HG03521 (cell line): Measurements from ENCODE around the gene FOXJ1.

ENCODE experiments used
- ATAC-seq: cut with Tn5 transposase; IDR thresholded peaks from one replicate; pipeline ENCODE4 v1.9.1; 2021; ENCODE audit warnings: mild to moderate bottlenecking, moderate library complexity; ENCODE audit not compliant: unreplicated experiment

FOXJ1 gene

DNA sequence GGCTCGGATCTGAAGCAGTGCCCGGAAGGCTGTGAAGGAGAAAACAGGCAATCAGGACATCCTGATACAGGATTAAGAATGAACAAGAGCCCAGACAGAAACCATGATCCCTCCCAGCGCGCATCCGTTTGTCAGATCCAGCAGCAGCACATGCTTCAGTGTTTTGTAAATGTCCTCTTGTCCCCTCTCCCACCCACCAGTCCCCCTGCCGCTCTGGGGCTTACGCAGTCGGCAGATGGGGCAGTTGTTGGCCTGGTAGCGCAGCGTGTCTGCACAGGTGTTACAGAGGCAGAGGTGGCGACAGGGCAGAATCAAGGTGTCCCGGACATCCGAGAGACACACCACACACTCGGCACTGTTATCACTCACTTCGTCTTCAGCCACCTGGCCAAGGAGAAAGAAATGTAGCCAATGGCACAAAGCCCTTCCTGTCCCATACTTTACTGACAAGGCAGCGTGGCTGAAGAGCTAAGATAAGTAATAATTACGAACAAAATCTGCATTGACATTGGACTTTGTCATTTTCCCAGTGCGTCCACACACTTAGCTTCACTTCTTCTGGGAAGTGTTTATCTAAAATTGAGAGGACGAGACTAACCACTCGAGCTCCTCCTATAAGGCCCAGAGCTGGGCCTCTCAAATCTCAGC is 20.7 kb upstream of the FOXJ1 start:
- ATAC-seq, result no peak

DNA sequence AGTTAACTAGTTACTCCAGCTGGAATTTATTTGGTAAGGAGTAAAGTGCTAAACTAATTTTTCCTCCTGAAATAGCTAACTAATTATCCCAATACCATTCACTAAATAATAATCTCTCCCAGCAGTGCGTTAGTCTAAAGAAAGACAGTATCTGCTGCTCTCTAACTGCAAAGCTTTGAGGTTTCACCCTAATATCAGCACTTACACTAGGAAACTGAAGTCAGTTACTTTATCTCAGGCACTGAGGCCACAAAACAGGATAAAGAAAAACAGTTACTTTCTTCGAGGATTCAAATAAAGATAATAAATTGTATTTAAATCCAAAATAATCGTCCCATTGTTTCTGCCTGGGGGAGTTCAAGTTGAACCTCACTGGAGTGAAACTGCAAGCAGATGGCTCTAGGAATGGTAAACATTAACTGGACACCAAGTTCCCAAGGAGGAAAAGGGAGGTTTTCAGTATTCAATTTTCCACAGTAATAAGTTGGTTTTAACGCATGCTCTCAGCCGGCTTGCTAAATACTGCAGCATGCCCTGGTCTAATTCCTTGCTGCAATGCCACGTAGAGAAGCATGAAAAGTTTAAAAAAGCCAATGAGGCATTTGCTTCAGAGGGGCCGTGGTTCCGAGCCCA is 20.0 kb upstream of the FOXJ1 start:
- no peak for ATAC-seq

DNA sequence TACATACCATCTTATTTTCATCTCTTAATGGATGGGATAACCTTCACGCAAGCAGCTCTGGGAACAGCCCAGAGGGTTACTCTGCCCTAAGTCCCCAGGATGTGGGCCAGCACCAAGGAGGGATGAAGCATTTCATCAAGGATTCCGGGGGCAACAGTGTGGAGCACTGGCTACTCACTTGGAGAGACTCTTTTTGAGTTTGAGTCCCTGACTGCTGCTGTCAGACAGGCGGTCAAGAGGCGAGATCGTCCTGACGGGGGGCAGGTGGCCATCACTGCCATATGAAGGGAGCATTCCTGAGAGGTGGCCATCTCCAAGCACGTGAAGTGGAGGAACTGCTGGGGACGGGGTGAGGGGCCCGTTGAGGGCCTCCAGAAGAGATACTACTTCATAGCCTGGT is 18.1 kb upstream of the FOXJ1 start:
- no peak for ATAC-seq

DNA sequence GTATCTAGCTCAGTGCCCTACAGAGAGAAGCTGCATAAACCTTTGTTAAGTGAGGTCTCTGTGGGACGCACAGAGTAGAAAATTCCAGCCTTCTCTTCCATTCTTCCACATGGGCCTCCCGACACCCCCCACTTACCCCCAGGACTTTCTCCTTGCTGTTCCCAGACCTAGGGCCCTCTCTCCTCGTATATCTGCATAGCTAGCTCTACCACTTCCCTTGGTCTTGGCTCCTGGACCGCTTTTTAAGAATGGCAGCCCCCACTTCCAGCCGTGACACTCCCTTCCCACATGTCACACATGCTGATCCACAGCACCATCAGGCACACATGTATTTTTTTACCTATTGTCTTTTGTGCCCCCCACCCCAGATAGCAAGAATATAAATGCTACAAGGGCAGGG is 16.7 kb upstream of the FOXJ1 start:
- no peak for ATAC-seq

DNA sequence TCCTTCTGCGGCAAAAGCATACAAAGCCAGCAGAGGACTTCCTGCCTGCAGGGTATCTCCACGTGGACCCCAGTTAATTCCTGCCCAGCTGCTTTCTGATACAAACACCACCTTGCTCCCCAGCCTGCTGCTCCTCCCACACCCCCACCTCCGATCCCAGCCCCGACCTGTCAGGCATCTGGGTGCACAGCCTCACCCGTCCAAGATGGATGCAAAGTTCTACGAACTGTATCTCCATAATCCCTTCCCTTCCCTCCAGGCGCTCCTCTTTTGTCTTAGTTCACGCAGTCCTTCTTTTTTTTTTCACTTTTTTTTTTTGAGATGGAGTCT is 15.6 kb upstream of the FOXJ1 start:
- no peak for ATAC-seq

DNA sequence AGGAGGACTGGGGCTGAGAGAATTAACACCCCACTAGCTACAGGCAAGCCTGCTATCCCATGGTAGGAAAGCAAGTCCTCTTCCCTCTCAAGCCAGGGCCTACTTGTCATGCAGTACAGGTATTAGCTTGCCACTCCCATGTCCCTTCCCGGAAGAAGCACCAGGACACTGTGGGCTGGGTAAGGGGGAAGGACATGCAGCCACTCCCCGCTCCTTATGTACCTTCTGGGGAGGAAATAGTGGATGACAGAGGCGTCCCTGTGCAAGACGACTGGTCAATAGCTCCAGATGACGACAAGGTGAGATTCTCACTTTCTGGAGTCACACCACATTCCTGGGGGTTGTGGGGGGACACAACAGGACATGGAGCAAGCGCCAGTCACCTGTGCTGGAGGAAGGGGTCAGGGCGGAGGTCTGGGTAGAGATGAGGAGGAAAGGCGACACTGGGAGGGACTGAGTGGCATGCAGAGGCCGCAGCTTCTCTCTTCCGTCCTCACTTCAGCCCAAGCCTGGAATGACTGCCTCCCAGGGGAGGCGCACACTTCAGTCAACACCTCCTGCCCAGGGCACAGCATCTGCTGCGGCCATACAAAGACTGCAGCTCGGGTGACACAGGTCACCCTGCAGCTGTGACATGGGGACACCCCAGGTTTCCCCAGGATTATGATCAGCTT is 15.1 kb upstream of the FOXJ1 start:
- ATAC-seq, result no peak

DNA sequence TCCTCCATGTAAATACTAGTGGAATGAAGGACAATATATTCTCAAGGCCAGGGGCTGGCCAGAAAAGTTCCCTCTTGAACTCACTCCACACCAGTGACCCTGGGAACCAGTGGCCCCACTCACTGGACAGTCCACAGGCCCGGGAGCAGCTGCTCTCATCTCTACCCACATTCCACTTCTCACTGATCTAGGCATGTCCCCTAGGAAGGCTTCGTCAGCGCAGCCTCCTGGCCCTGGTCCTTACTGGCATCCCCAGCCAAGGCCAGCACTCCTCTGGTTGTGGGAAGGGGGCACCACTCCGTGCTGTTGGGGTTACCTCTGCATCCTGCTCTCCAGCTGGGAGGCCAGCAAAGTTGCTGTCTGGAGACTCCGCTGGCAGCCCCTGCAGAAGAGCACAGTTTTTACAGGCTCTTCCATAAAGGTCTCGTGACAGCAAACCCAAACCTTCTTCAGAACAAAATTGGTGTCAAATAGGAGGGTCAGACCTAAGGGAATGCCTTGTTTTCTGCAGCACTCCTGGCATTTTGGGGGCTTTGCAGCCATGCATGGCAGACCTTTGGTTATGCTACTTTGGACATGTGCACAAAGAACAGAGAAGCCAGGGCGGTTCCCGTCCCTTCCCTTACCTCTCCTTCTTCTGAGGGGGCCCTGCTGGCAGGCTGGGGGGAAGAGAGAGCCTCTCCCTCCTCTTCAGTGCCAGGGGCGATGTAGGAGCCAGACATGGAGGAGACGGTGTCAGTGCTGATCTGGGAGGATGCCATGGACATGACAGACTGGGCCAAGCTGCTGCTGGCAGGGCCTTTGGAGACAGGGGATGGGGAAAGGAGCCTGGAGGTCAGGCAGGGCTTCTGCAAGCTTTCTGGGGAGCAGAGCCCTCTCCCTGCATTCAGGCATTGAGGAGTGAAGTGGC is 14.1 kb upstream of the FOXJ1 start:
- no peak for ATAC-seq

DNA sequence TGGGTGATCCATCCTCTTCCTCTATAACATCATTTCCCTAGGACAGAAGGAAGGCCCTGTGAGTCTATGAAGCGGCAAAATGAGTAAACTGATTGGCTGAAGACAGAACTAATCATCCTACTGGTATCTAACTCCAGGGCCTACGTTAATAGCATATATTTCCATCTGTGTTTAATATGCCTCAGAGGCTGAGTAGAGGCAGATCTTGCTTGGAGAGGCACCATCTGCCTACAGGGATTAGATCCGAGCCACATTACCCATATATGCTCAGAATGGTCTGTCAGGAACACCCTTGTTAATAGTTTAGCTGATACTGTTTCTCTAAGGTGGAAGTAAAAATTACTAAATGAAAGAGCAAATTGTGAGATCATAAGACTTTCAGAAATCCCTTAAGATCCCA is 13.2 kb upstream of the FOXJ1 start:
- no peak for ATAC-seq

DNA sequence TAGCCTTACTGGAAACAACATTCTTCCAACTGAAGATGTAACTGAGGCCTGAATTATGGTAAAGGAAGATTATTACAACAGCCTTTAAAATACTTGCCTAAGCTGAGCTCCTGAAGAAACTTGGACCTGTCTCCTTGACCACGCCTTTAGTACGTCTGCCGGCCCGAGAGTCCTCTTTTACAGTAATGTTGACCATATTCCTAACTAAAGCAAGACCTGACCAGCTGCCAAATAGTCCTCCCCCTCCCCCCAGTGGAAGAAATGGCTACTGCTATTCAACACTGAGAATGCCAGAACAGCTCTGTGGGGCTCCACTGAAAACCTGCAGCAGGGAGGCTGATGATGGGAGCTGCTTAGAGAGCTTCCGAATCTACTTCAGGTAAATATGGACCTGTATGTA is 12.6 kb upstream of the FOXJ1 start:
- no peak for ATAC-seq

DNA sequence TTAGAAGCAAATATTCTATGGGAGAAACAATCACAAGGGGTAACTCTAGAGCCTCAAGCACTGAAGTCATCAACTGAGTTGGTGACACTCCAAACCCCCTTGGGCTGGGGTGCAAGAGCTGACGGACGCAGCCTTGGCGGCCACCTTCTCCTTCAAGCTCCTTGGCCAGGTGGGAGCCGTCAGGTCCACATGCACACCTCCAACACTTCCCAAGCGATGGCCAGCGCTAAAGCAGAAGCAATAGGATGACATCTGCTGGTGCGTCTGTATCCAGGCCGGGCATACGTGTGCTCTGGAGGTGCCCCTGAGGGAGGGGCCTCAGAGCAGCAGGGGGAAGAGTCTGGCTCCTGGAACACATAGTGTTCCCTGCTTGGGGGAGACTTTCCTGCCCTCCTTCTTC is 12.2 kb upstream of the FOXJ1 start:
- ATAC-seq, result no peak

DNA sequence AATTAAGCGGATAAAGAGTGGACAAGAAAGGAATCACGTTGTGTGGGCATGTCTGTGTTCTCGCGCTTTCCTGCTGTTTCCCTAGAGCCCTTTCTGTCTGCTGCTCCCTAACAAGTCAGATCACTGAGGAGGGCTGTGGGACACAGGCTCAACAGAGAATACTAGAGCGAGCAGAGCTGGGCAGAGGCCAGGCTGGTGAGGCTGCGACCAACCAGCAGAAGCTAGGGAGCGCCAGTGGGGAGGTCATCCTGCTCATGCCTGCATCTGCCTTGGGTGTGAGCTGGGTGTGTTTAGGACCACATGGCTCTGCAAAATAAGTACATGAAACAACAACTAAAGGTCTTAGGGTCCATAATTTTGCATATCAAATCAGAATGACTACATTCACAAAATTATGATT is 11.5 kb upstream of the FOXJ1 start:
- ATAC-seq, result no peak

DNA sequence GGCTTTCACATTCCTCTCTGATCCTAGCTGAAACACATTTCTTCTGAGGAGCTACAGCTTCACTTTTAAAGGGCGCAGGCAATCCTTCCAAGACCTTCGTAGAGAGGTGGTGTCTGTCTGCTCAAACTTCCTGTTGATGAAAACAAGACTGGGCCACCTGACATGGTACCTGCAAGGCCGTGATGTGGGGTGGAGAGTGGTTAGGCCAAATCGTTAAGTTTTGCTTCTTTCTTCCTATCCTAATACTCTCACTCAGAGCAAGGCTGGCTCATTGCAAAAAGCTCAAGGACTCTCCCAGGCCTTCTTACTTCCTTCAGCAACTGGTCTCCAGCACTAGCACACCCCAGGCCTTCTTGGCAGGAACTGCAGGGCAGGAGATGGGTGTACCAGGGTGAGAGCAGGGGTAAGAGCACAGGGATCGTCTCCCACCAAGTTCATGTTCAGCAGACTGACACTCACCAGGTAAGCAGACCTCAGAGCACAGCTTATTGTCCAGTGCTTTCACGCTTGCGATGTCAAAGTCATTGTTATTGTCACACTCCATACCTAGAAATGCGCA is 10.9 kb upstream of the FOXJ1 start:
- no peak for ATAC-seq

DNA sequence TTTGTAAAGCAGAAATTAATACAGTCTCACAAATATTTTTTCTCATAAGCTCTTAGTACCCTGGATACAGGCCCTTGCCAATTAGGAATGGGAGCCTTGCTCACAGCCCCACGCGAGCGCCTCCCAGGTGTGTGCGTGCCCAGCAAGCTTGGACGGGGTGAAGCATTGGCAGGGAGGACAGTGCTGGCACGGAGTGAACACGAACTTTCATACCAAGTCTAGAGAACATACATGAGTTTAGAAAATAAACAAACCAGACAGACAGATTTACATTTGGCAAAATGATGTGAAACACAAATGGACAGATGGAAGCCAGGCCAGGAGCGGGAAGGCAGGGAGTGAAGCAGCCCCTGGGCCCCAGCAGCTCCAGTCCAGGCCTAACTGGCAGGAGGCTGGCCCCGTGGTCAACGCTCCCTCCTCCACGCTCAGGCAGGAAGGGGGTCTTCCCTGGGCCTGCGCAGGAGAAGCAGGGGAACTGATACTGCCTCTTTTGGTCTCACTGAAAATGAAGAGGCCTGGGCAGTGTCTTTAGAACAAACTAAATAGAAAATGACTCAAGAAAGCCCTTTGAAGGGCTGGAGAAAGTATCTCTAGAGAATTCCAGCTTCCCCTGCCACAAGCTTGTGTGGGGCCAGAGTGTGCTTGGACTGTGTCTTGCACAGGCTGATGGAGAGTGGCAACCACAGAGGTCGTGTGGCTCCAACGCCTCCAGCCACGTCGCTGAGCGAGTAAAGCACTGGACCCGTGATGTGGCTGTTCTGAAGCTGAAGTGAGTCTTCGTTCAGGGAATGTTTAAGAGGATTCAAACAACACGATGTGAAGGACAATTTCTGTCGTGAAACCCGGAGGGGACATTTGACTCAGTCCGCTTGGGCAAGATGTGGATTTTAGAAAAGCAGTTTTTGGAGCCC is 9.9 kb upstream of the FOXJ1 start:
- no peak for ATAC-seq

DNA sequence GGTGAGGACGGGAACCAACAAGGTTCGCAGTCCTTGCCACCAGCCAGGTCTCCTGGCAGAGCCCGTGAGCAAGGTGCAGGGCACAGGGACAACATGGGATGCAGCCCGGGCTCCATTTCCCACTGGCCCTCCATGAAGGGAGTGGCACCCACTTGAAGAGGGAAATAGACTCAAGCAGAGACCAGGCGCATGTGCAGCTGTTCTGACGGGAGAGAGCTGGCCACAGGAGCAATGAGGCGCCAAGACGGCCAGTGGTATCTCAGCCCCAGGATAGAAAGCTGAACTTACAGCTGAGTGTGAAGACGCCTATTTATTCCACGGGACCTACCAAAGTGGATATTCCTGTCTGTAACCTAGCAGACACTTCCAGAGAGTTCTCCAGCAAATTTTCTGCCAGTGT is 8.2 kb upstream of the FOXJ1 start:
- no peak for ATAC-seq

DNA sequence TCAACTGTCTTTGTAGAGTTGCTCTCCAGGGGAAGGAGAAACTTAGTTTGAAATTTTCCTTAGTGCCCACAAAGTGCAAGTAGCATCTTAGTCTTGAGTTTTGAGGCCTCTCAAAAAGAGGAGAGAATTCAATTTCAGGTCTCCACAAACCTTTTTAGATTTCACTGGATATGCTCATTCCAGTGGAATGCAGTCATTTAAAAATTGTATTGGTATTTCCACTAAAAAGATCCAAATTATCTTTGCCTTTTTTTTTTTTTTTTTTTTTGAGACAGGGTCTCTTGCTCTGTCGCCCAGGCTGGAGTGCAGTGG is 6.9 kb upstream of the FOXJ1 start:
- no peak for ATAC-seq

DNA sequence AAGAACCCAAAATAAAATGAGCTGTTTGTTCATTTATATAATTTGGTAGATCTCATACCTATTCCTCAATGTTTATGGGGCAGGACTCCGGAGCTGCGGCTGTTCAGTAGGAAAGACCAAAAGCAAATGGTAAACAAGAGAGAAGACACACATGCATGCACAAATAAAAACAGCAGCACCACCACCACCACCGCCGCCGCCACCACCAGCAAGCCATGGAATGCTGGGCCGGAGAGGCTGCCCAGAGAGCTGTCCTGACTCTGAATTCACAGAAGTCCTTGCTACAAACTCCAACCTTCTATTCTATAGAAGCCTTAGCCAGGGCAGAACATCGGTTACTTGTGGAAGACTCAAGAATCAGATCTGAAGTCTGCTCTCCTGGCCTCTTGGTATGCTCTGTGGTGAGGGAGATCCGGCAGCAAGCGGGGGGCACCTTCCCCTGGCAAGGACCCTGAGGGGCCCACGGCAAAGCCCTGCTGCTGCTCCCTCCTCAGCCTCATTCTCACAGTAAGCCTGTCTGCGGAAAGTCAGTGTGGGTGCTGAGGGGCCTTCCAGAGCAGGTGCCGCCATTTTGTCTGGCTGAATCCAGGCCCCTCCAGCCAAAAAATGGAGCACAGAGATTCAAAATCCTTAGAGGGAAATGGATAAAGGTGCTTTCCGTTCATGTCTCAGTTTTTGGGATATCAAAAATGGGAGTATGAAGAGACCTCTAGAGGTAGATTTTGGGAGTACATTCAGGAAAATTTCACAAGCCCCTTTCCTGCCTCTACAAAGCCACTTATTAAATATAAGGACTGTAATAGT is 6.4 kb upstream of the FOXJ1 start:
- no peak for ATAC-seq

DNA sequence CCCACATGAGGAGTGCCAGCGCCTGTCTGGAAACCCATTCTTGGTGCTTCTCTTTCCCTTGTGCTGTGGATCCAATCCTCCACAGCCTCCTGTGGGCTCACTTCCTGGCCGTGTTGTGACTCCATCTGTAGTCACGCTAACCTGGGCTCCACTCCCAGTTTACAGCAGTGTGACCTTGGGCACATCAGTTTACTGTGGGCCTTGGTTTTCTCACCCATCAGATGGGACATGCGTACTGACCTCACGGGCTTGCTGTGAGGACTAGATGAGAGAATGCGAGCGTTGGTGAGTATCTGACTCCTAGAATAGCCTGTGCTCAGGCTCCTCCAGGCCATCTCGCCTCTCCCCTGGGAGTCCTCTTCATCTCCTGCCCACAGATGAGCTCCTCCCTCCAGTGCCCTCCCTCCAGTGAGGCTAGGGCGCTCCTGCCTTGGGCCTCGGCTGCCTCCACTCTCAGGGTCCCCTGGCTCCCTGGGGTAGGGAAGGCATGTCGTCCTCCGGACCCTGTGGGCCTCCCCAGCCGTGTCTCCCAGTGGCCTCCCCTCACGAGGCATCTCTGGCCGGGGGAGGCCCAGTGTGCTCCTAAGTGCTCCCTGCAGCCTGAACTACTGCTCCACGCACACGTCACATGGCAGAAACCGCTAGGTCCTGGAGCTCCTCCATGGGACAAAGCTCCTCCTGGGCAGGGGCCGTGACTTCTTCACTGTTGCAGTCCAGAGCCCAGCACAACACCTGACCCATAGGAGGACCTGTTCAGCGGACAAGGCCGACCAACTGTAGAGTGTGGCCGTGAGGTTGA is 5.2 kb upstream of the FOXJ1 start:
- no peak for ATAC-seq

DNA sequence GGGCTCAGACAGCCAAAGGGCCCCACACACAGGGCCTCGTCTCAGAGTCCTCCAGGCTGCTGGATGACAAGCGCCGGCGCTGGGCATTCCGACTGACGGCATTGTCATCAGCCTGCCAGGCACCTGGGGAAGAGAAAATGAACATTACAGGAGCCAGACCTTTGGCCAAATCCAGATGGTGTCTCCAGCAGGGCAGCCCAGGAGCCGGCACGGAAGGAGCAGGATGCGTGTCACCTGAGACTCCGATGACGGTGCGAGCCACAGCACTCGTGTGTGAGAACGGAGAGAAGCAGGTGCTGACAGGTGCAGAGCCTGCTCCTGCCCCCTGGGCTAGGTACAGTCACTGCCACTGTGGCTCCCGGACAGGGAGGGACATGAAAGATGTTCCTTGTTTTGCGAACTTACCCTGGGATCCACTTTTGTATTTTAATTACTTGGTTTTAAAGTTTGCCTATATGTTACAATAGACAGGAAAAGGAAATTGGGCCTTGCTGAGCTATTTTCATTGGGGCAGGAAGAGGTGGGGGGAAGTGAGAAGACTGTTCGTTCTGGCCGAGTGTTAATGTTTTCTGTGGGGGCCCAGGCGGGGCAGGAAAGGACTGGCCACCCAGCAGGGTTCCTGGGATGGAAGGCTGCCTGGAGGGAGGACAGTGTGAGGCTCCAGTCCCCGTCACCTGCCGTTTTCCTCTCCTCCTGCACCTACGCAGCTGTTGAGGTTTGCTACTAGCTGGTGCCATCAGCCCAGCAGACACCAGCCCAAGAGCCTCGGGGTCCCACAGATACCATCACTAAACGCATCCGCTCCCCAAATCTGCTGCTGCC is 4.4 kb upstream of the FOXJ1 start:
- ATAC-seq, result no peak
